ENCODE data around the gene RERG. TPM values are rescaled to one million over a fixed set of nuclear protein-coding genes. Genes with fewer than 3 reads are reported as not detected.

Gene RERG
- total and polyA plus RNA-seq, 2 of the 4 experiments (the other 2 are of a cell fraction), result not detected

DNA sequence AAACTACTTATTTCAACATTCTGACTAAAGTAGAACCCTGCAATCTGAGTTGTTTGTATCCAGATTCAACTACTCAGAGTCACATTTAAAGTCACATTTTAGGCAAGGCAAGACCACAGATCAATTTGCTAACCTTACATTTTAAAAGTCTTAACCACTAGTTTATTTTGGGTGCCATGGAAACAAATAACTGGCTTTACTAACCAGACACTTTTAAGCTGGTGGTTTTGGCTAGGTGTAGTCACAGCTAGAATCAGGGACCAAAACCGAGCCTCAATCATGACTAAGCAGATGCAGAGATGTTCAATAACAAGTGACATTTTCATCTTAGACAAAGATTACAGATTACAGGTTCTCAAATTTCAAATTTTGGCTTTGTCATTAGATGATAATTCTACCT lies 133.1 kb downstream of the RERG start:
- no peak overlapping the region for H4K5ac ChIP-seq (ENCODE audit: low read depth, low read length)
- ChIA-PET POLR2A (ENCODE audit: unreplicated experiment) (no interaction called here), CTCF (no interaction called here)
- TF ChIP-seq RFX5 (IDR thresholded peaks at IDR 0.05; ENCODE audit: low read depth, low read length), result no peak
- TF ChIP-seq, protein P1, sequence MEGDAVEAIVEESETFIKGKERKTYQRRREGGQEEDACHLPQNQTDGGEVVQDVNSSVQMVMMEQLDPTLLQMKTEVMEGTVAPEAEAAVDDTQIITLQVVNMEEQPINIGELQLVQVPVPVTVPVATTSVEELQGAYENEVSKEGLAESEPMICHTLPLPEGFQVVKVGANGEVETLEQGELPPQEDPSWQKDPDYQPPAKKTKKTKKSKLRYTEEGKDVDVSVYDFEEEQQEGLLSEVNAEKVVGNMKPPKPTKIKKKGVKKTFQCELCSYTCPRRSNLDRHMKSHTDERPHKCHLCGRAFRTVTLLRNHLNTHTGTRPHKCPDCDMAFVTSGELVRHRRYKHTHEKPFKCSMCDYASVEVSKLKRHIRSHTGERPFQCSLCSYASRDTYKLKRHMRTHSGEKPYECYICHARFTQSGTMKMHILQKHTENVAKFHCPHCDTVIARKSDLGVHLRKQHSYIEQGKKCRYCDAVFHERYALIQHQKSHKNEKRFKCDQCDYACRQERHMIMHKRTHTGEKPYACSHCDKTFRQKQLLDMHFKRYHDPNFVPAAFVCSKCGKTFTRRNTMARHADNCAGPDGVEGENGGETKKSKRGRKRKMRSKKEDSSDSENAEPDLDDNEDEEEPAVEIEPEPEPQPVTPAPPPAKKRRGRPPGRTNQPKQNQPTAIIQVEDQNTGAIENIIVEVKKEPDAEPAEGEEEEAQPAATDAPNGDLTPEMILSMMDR (conservative IDR thresholded peaks at IDR 0.05; ENCODE audit: low read depth, low read length), result no peak
- TF ChIP-seq BHLHE40 (IDR thresholded peaks at IDR 0.05; ENCODE audit: low read depth, low read length), result no peak
- TF ChIP-seq MAZ (IDR thresholded peaks at IDR 0.05; ENCODE audit: borderline replicate concordance, low read depth, low read length), result no peak
- no peak for TF ChIP-seq RAD21 (IDR thresholded peaks at IDR 0.05; ENCODE audit: low read length)
- TF ChIP-seq, protein P2, sequence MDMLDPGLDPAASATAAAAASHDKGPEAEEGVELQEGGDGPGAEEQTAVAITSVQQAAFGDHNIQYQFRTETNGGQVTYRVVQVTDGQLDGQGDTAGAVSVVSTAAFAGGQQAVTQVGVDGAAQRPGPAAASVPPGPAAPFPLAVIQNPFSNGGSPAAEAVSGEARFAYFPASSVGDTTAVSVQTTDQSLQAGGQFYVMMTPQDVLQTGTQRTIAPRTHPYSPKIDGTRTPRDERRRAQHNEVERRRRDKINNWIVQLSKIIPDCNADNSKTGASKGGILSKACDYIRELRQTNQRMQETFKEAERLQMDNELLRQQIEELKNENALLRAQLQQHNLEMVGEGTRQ (IDR thresholded peaks at IDR 0.05; ENCODE audit: low read depth, low read length), result no peak
- TF ChIP-seq FOS (IDR thresholded peaks at IDR 0.05; ENCODE audit: low read depth, low read length), result no peak
- TF ChIP-seq CEBPB (IDR thresholded peaks at IDR 0.05; ENCODE audit: low read depth, low read length), result no peak
- no peak for TF ChIP-seq CHD1 (IDR thresholded peaks at IDR 0.05; ENCODE audit: low read depth, low read length)
- no peak for TF ChIP-seq SMC3 (IDR thresholded peaks at IDR 0.05; ENCODE audit: low read depth, low read length)
- no peak for TF ChIP-seq MAFK (IDR thresholded peaks at IDR 0.05; ENCODE audit: low read depth, low read length)
- H3K56ac ChIP-seq (ENCODE audit: extremely low read depth, insufficient read depth, low read length), result no peak overlapping the region
- no peak overlapping the region for H3K23ac ChIP-seq (ENCODE audit: low read depth, low read length)
- no peak overlapping the region for H2AFZ ChIP-seq (replicated peaks; ENCODE audit: low read length, poor library complexity)
- intact Hi-C loops (cut with micrococcal nuclease), result no loop called here
- no peaks in the 10 kb centered on the region for H3K4me1 ChIP-seq (ENCODE audit: control insufficient read depth, insufficient read depth, low read length)
- no peak overlapping the region for H3K18ac ChIP-seq (ENCODE audit: low read depth, low read length)
- in situ Hi-C loops (cut with MboI; ENCODE audit: low sequenced_read_pairs), result no loop called here
- H3K4me2 ChIP-seq (ENCODE audit: low read depth, low read length), result no peak overlapping the region
- H3K36me3 ChIP-seq (ENCODE audit: control insufficient read depth, insufficient read depth, low read length), result no peaks in the 10 kb centered on the region
- H2BK5ac ChIP-seq (ENCODE audit: low read depth, low read length, poor library complexity, severe bottlenecking), result no peak overlapping the region
- H2BK15ac ChIP-seq (ENCODE audit: low read depth, low read length), result no peak overlapping the region
- H3K14ac ChIP-seq (replicated peaks; ENCODE audit: low read depth, low read length), result no peak overlapping the region
- H3K27me3 ChIP-seq (ENCODE audit: control insufficient read depth, insufficient read depth, low read length), result no peaks in the 10 kb centered on the region
- H3K4ac ChIP-seq (ENCODE audit: low read depth, low read length), result no peak overlapping the region
- ATAC-seq (ENCODE audit: low read depth), result no peak
- H4K8ac ChIP-seq (ENCODE audit: low read depth in 2 of 2, low read length in 2 of 2), result no peak overlapping the region
- no peak overlapping the region for H3K27ac ChIP-seq (ENCODE audit: insufficient read depth, low read length)
- no peaks in the 10 kb centered on the region for H3K79me1 ChIP-seq (ENCODE audit: low read depth in 1 of 2, low read length in 2 of 2)
- no peak overlapping the region for H3K4me3 ChIP-seq (ENCODE audit: insufficient read depth, low read depth, low read length)
- no peak overlapping the region for H2BK20ac ChIP-seq (ENCODE audit: low read depth, low read length)
- H4K91ac ChIP-seq (ENCODE audit: insufficient read depth, low read depth, low read length), result no peak overlapping the region
- no TSS peak for BruUV-seq (replicated peaks)
- H3K9me1 ChIP-seq (ENCODE audit: insufficient read depth, low read length), result no peaks in the 10 kb centered on the region
- dilution Hi-C loops (cut with HindIII; ENCODE audit: low sequenced_read_pairs, unreplicated experiment), result no loop called here
- no CpG with 5 or more reads among the region's 1 CpG for WGBS, 2 experiments (ENCODE audit: extremely low coverage in 2 of 2, insufficient read length in 1 of 2)
- H2AK5ac ChIP-seq (ENCODE audit: low read depth, low read length), result no peak overlapping the region
- no peaks in the 10 kb centered on the region for H4K20me1 ChIP-seq (ENCODE audit: insufficient read depth, low read length)
- no peak overlapping the region for H2AK9ac ChIP-seq (replicated peaks; ENCODE audit: low read depth, low read length, poor library complexity)
- DNase-seq, result no peak
- no peaks in the 10 kb centered on the region for H3K9me3 ChIP-seq (ENCODE audit: control insufficient read depth, insufficient read depth, low read length)
- no peak overlapping the region for H2BK120ac ChIP-seq (ENCODE audit: low read depth, low read length)
- no peak overlapping the region for H3K9ac ChIP-seq (ENCODE audit: low read depth, low read length)

Measured in IMR-90 (cell line).